DMS79 (cell line): ENCODE data around the gene NEMP2.
"Not testable (repeated sequence)": the region's sequence is repeated elsewhere in the genome, so short reads cannot be mapped to it uniquely, and the experiment has no call there.

ENCODE experiments used
- DNase-seq: peaks from one replicate; lab custom pipeline; 2025; lab: John Stamatoyannopoulos, UW

The NEMP2 gene

GRCh38 chr2:190526105-190526750 is 8.3 kb downstream of the NEMP2 start:
- DNase-seq: no peak

- no peak for DNase-seq
Measured at GRCh38 chr2:190524928-190525327, 9.6 kb downstream of the NEMP2 start.

GRCh38 chr2:190519975-190520767 is 14.4 kb downstream of the NEMP2 start:
- no peak for DNase-seq

GRCh38 chr2:190517468-190517867 is 17.1 kb downstream of the NEMP2 start:
- no peak for DNase-seq

GRCh38 chr2:190515687-190516086 is 18.8 kb downstream of the NEMP2 start:
- DNase-seq: no peak

GRCh38 chr2:190514676-190515075 is 19.8 kb downstream of the NEMP2 start:
- no peak for DNase-seq

GRCh38 chr2:190513877-190514276 is 20.6 kb downstream of the NEMP2 start:
- no peak for DNase-seq

- DNase-seq: no peak
Measured at GRCh38 chr2:190512539-190513095, 21.9 kb downstream of the NEMP2 start.

GRCh38 chr2:190511104-190511503 is 23.4 kb downstream of the NEMP2 start:
- no peak for DNase-seq

- DNase-seq: not testable (repeated sequence)
Measured at GRCh38 chr2:190509895-190510294, 24.6 kb downstream of the NEMP2 start.

GRCh38 chr2:190507135-190507534 is 27.4 kb downstream of the NEMP2 start:
- no peak for DNase-seq

- DNase-seq: no peak
Measured at GRCh38 chr2:190506666-190507065, 27.9 kb downstream of the NEMP2 start.

GRCh38 chr2:190505696-190506095 is 28.8 kb downstream of the NEMP2 start:
- no peak for DNase-seq

- no peak for DNase-seq
Measured at GRCh38 chr2:190504912-190505311, 29.6 kb downstream of the NEMP2 start.

- no peak for DNase-seq
Measured at GRCh38 chr2:190503088-190503487, 31.4 kb downstream of the NEMP2 start.

- DNase-seq: no peak
Measured at GRCh38 chr2:190501702-190502407, 32.7 kb downstream of the NEMP2 start.

- DNase-seq: no peak
Measured at GRCh38 chr2:190501231-190501630, 33.3 kb downstream of the NEMP2 start.

- no peak for DNase-seq
Measured at GRCh38 chr2:190500054-190500502, 34.4 kb downstream of the NEMP2 start.

- no peak for DNase-seq
Measured at GRCh38 chr2:190499273-190499672, 35.2 kb downstream of the NEMP2 start.

- no peak for DNase-seq
Measured at GRCh38 chr2:190497428-190497827, 37.1 kb downstream of the NEMP2 start.

- DNase-seq: not testable (repeated sequence)
Measured at GRCh38 chr2:190494600-190495227, 39.8 kb downstream of the NEMP2 start.

- DNase-seq: no peak
Measured at GRCh38 chr2:190493095-190493494, 41.4 kb downstream of the NEMP2 start.
